ENCODE measurements around the gene PIGB.
"Not testable (repeated sequence)": the region's sequence is repeated elsewhere in the genome, so short reads cannot be mapped to it uniquely, and the experiment has no call there.

Gene PIGB

DNA sequence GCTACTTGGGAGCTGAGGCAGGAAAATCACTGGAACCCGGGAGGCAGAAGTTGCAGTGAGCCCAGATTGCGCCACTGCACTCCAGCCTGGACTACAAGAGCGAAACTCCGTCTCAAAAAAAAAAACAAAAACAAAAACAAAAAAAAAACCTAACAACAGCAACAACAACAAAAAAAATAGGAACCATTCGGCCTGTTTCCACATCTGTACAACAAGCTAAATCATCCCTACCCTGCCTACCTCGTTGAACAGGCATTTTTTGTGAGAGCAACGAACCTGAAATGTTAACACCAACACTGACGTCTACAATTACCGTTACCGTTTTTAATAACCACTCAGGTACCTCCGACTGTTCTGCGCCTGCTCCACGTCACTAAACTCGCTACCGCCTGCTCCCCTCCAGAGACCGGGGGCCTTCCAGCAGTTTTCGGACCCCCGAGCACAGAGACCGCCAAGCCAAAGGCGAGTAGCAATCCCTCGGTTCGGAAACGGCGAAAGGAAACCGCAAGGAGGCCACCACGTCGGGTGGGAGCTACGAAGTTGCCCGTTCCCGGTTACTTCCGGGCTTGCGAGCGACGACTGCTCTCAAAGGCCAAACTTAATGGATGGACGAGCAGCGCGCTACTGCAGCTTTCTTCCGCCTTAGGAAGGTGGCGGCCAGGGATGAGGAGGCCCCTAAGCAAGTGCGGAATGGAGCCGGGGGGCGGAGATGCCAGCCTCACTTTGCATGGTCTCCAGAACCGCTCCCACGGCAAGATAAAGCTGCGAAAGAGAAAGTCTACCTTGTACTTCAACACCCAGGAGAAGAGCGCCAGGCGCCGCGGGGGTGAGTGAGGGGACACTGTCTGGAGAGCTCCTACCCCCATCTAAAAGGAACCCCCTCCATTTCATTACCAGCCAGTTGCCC lies at the start of gene PIGB, which contains the start of gene PIGBOS1:
TSS of gene PIGB (plus strand) at position 635 of the 907 bp plus-strand sequence. CDS start at position 664, 29 bp downstream.
TSS of gene PIGBOS1 (minus strand) at position 536 of the 907 bp plus-strand sequence. CDS start 1,331 bp downstream, outside the sequence.
- DNase-seq = peak; percentile 77

DNA sequence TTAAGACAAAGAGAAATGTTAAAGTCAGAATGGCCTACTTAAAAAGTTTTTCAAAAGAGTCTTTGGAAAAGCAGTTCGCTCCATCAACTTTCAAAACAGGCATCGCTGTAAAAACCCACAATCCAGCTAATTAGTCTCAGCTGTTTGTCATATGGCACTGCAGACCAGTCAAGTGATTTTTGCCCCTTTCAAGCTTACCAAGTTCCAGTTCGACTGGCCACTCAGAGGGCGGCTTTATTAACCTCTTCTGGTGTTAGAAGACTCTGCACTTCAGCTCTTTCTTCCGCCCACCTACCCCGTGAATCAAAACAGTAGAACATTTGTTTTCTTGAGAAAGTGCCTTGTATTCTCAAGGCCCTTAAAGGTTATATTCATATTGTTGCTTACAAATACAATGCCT lies 48.7 kb upstream of the PIGB start:
- no peak for DNase-seq

GRCh38 chr15:55276324-55276723 lies 42.7 kb upstream of the PIGB start:
- no peak for DNase-seq

- peak; percentile 63 for DNase-seq
These were observed 41.9 kb upstream of the PIGB start for GRCh38 chr15:55277116-55277564.

DNA sequence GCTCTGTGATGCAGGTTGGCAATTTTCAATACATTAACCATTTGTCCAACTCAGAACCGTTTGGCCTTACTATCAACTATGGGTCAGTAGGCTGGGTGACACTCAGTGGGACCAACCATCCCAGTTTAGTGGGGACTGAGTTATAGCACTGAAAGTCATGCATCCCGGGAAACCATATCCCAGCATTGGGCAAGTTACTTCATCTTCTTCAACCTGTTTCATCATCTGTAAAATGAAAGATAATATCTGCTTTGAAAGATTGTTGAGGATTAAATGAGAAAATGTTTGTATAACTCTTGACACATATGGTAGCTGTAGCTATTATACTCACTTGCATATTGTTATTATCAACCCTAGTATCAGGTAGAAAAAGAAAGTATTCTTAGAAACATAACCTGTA lies 41.3 kb upstream of the PIGB start:
- DNase-seq = no peak

DNA sequence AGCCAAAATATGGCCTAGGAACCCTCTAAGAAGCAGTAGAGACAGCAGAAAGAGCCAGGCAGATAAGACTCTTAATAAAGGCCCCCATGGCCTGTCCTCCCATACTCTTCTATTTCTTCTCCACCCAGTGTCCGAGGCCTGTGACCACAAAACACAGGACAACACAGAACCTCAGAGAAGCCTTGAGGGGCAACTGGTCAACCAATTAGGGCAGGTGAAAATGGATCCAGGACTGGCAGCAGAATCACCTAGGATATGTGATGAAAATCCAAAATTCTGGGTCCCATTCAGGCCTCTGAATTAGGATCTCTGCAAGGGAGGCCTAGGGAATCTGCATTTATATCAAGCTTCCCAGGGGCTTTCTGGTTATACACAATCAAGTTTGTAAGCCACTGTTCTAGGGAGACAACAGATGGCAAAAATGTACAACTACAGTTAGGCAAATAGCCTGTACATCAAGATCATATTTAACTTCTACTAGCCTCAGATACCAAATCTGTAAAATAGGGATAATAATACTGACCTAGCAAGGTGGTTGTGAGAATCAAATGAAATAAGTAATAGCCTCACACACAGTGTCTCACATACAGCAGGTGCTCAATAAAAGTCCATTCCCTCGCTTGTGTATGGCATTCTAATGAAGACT lies 39.8 kb upstream of the PIGB start:
- no peak for DNase-seq

- DNase-seq = peak; percentile 64
These were observed 39.2 kb upstream of the PIGB start for GRCh38 chr15:55279746-55280351.

GRCh38 chr15:55280589-55280988 lies 38.4 kb upstream of the PIGB start:
- peak; percentile 40 for DNase-seq

- DNase-seq = no peak
These were observed 37.3 kb upstream of the PIGB start for GRCh38 chr15:55281517-55282228.

DNA sequence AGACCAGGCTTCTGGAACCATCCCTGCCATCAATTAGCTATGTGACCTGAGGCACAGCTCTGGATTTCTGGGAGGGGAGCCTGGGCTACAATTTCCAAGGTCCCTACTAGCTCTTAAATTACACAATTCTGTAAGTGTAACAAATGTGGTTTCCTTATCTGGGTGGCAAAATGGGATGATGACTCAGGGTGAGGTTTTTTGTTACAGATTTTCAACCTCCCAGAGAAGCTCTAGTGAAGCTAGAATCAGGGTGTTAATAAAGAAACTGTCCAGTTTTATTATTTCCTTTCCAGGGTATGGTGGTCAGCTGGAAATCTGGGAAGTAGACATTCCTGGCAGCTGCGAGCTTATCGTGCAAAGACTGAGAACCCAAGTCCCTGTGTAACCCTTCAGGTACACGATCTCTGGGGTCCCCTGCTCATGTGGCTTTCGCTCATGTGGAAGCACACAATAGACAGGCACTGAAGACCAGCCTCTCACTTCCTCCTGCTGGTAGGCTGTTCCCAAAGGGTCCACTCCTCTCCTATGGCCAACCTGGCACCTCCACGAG lies 36.7 kb upstream of the PIGB start:
- DNase-seq = no peak

DNA sequence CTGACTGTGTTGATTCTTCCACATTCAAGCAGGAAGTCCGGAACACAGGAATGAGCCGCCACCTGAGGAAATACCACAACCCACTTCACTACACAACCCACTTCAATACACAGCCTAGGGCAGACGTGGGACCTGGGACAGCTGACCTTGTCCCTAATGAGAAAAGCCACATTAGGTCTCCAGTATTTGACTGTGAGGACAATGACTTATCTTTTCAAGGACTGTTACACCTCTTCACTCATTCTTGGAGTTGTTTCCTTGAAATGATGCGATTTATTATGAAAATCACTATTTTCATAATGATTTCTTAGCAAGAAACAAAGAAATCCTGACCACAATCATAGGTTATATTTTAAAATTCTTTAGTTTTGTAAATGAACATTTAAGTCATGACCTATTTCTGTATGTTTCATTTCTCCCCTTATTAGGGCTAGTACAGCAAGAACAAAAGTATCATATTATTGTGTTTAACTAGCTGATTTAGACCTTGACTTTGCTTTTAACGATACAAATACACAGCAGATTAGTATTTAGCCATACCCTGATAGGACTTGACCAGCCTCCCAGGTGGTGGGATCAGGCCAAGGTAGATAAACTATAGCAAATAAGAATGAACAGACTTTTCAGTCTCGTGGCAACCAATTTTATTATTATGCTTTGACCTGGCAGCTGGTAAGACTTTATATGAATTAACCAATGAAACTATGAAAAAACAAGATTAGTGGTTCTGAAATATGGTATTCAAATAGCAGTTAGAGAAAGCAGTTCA lies 35.5 kb upstream of the PIGB start:
- no peak for DNase-seq

GRCh38 chr15:55284426-55284825 lies 34.6 kb upstream of the PIGB start:
- no peak for DNase-seq

DNA sequence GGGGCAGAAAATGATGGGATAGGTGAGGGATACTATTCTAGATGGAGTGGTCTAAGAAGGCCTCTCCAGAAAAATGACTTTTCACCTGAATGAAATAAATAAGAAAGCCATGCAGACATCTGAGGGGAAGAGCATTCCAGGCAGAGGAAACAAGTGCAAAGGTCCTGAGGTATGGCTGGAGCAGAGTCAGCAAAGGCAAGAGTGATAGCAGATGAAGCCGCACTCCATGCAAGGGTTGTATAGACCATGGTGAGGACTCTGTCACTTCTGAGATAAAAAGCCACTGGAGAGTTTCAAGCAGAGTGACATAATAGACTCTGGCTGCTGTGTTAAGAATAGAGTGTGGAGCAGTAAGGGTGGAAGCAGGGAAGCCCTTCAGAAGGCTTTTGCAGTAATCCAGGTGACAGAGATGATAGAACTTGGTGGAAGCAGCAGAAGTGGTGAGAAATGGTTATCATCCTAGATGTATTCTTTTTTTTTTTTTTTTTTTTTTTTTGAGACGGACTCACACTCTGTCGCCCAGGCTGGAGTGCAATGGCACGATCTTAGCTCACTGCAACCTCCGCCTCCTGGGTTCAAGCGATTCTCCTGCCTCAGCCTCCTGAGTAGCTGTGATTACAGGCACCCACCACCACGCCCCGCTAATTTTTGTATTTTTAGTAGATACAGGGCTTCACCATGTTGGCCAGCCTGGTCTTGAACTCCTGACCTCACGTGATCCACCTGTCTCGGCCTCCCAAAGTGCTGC lies 32.4 kb upstream of the PIGB start:
- not testable (repeated sequence) for DNase-seq

- DNase-seq = no peak
These were observed 30.9 kb upstream of the PIGB start for GRCh38 chr15:55288006-55288717.

DNA sequence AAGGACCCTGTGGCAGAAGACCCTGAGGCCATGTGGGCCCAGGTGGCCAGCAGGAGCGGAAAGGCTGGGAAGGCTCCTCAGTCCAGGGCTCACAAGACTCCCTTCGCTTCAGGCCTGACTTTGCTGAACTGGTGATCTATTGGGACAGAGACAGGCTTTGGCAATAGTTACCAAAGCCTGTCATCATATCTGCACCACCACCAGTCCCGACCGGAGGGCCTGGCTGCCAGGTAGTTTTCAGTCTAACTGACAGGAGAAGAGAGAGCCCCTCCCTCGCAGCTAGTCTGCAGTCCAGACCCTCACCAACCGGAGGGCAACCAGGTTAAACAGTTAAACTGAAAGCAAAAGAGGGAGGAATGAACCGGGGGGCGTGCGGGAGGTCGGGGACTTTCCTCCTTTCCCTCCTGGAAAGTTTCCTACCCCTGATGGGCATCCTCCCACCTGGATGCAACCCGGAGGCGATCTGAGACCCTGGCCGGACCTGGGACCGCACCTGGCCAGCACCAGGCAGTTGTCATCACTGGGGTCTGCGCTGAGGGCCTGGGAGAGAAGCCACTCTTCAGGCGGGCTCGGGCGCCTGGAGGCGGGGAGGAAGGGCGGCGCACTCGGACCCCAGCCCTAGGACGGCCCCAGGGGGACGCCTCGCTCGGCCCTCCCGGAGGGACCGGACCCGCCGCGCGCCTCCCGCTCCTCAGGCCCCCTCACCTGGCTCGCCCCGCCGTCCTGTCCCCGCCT lies 29.8 kb upstream of the PIGB start:
- DNase-seq = peak; percentile 60

DNA sequence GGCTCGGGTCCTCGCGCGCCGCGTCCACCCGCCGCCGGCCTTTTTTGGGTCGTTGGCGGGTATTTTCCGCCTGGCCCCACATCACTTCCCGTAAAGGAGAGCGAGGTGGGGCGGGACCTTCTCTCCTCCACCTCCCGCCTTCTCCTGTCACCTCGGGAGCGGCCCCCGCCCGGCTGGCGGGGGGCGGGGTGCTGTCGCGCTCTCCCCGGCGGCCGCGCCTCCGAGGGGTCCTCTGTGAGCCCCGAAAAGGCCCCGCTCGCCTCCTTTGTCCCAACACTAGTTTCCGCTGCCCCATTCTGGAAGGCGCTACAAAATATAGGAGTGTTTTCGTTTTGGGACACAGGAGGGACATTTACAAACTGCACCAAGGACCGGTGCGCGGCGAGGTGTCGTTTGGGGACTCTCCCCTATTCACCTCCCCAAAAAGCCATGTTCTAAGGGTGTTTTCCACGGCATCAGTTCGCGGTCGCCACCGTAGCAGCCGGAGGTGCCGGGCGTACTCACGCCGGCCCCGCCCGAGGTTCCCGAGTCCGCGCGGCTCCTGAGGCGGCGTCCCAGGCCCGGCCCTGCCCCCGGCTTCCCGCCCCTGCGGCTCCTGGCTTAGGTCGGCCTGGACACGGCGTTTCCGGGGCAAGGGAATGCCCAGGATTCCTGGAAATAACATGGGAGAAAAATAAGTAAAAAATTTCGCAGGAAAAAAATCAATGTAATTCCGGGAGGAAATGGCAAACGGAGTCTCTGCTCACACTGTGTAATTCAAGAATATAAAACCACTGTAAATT lies 29.1 kb upstream of the PIGB start, which contains the start of gene RAB27A:
TSS of gene RAB27A (minus strand) at position 68 of the 782 bp plus-strand sequence. CDS start 54,879 bp downstream, outside the sequence.
- DNase-seq = peak; percentile 84

DNA sequence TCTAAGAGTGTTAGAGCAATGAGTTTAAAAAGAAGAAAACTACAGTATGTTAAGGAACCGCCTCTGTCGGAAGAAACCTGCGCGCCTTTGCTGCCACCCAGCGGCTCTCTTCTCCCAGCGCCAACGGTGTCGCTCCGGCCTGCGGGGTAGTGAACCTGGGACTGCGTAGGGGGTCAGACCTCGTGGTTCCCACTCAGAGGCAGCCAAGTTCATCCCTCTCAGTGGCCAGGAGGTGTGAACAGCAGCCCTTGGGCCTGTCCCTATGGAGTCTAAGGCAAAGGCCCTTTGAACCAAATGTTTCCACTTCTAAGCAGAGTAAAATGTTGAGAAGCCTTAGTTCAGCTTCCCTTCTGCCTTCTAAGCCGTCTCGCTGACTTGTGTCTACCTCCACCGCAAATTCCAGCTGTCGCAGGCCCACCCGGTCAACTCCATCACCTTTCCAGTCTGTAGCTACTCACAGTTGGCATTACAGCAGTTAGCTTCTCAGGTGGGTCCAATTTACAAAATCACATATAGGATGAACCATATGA lies 28.4 kb upstream of the PIGB start:
- peak; percentile 87 for DNase-seq

GRCh38 chr15:55297315-55297714 lies 21.7 kb upstream of the PIGB start:
- no peak for DNase-seq

All from activated naive CD4-positive, alpha-beta T cell treated with Interleukin-2 at 50 U/mL for 16 hours (primary cell).